SW480 (cell line): ENCODE measurements around the gene HOXA3.

ENCODE experiments used
- DNase-seq: peaks from one replicate; pipeline ENCODE4 v3.0.0-alpha.2; 2016; ENCODE audit warnings: low spot score

Gene HOXA3

GRCh38 chr7:27115221-27116026 lies 37.0 kb downstream of the HOXA3 start:
- DNase-seq = peak; percentile 96

DNA sequence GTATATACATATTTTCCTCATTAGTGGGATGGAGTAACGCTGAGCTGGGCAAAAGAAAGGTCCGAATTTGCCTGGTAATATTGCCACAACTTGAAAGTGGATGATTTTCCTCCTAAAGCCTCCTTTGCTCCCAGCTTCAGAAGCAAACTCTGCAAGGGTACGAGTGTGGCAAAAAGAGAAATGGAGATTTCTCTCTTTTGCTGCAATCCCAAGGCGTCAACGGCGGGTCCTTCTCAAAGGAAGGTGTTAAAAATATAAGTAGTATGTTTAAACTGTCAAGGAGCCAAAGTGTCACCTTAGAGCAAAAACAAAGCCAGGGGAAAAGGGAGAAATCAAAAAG lies 37.5 kb downstream of the HOXA3 start:
- DNase-seq = no peak

DNA sequence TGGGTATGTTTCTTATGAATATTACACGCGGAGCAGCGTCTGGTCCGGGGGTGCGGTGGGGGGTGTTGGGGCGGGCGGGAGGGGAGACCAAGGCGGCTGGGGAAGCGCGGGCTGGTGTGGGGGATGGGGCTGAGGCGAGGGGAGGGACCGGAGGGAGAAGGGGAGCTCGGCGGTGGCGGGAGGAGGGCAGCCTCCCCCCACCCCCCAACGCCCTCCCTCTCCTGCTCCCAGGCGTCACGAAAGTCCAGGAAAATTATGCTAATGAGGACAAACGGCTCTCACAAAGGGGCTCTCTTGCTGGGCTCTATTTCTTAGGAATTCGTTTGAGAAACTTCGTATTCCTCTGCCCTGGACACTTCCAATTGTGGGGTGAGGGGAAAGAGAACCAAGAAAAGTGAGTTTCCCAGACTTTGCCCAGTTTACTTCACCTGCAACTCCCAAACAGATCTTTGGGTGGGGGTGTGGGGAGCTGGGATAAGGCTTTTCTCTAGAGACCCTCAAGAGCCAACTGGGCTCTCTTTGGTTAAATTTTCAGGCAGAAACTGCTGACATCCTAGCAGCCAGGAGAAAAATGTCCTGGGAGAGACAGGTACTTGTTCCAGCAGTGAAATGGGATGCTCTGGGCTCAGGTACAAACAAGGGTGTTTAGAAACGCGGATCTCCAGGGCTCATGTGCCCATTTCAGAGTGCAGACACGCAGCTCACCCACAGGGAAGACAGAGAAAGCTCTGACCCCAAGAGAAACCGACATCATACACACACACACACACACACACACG lies 38.2 kb downstream of the HOXA3 start:
- DNase-seq = no peak

DNA sequence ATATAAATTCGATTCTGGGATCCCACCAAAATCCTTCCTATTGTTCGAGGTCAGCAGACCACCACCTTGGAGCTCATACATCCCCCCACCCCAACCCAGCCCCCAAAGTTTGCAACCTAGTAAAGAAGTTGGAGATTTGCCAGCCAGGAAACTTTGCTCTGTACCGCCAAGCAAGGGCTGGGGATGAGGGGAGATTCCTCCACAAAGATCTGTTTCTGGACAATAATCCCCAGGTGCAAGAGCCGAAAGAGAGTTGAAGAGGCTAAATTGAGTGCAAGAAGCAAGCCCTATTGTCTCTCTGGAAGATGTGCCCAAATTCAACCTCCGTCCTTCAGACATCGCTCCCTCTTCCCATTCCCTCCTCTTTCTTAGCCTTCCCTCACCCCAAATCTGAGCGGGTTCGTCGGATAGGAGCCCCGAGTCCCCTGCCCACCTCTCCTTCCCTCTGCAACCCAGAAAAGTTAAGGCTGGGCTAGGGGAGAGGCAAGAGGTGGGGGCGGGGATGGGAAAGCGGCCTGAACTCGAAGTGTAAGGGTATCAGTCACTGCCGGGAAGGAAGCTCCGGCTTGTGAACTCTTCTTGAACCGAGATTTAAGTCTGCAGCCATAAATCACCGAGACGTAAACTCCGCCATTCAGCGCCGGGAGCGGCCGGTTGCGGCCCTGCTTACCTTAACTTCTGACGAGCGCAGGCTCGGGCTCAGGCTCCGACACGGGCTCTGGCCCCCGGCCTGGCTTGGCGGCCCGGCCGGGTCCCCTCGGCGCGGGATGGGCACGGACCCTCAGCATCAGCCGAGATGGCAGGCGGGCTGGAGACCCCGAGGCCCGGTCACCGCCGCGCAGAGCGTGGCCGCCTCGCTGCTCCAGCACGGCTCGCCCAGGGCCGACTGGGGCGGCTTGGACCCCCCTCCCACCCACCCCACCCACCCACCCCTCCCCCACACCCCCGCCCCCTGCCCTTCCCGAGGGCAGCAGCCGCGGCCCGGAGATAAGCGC lies 39.1 kb downstream of the HOXA3 start:
- no peak for DNase-seq

DNA sequence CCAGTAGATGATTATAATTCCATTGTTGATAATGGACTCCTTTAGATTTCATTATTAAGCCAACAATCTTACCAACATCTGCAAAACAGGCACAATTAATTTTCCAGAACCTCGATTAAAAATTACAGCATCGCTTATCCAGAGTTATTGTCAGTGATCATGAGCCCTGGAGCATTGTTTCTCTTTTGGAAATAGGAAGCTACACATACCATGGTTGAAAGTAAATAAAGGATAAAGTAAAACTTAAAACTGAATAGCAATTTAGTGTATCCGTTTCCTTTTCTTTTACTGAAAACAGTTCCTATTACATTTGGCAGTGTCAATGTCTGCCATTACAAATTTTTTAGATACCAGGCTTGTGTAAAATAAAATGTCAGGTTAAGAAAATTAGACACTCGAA lies 40.0 kb downstream of the HOXA3 start:
- DNase-seq = no peak

- DNase-seq = no peak
These were observed 40.6 kb downstream of the HOXA3 start for GRCh38 chr7:27111751-27112277.

DNA sequence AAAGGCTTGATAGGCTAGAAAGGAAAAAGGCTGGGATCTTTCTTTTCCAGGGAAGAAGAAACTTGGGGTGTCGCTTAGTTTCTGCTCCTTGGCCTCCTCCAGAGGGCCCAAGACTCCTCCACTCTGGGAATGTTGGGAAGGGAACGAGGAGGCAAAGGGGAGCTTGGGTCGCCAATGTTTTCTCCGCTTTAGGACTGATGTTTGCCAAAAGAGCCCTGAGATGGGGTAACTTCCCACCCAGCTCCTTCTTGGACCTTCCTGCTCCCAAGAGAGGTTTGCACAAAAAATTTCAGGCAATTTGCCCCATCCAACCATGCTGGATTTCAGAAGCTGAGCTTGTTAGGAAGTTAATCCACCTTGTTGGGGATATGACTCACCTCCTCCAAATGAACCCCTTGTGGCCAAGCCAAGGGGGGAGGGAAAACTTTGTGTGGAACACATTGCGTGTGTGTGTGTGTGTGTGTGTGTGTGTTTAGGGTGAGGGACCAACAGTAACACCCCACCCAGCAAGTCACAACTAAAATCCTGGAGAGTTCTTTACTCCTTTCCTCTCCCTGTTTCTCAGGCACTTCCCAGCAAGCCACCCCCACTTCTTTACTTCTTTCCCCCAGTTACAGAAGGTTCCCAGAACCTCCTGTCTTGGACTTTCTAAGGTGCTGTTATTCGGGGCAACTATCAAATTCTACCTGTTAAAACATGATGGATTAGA lies 41.2 kb downstream of the HOXA3 start:
- no peak for DNase-seq

DNA sequence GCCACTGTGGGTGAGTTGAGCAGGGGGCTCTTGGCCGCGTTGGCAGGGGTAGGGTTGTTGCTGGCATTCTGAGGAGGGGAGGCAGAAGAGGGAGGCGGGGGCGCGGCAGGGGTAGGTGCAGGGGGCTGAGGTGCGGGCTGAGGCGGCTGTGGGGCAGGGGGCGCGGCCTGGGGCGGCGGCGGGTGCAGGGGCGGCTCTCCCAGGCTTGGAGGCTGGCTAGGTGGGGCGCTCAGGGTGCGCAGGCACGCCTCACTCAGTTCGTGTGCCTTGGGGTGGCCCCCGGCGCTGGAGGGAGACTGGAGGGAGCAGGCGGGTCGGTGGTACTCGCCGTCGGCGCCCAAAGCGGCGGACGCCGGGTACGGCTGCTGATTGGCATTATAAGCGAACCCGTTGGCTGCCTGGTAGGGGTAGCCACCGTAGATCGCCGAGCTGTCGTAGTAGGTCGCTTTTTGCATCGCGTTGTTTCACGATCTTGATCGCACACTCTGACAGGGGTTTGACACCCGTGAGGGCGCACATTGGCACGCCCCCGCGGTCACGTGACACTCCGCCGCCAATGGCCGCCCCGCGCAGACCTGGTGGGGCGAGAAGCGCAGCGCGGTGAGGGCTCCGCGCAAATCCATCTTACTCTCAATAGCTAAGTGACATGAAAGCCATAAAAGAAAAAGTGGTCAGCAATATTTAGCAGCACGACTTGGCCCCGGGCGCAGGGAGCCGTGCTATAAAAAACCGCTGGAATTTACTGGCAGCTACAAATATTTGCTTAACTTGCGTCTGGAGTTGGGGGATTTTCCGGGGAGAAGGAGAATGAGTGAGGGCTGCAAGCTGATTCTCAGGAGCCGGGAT lies 42.0 kb downstream of the HOXA3 start:
- DNase-seq = no peak

GRCh38 chr7:27109466-27110185 lies 42.8 kb downstream of the HOXA3 start:
- no peak for DNase-seq

GRCh38 chr7:27108390-27109127 lies 43.8 kb downstream of the HOXA3 start:
- DNase-seq = no peak

GRCh38 chr7:27107391-27108381 lies 44.7 kb downstream of the HOXA3 start:
- DNase-seq = no peak

- no peak for DNase-seq
These were observed 45.5 kb downstream of the HOXA3 start for GRCh38 chr7:27106901-27107240.

DNA sequence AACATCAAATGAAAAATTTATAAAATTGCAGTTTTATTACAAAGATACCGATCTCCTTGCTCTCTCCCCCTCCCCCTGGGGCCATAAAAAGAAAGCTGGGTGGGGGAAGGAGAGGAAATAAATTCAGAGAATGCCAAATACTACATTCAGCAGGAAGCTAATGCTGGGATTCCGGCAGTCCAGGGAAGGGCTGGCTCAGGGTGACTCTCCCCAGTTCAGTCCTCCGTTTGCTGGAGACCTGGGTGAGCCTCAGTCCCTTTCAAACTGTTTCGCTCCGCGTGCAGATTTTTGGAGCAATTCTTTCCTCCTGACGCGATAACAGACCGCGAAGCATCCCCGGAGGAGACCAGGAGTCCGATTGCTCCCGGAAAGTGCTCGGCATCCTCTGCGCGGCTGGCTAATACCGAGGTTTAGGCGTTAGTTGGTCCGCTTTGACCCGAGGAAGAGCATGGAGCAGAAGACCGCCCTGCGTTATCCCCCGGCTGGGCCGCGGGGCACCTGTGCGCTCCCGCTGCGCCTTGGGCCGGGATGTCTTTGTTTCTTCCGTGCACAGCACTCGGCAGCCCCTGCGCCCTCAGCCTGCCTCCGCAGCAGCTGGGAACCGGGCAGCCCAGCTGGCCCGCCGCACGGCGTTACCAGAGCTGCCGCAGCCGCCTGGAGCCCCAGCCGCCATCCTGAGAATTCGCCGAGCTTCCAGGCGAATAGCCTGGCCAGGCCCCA lies 46.0 kb downstream of the HOXA3 start:
- DNase-seq = no peak

DNA sequence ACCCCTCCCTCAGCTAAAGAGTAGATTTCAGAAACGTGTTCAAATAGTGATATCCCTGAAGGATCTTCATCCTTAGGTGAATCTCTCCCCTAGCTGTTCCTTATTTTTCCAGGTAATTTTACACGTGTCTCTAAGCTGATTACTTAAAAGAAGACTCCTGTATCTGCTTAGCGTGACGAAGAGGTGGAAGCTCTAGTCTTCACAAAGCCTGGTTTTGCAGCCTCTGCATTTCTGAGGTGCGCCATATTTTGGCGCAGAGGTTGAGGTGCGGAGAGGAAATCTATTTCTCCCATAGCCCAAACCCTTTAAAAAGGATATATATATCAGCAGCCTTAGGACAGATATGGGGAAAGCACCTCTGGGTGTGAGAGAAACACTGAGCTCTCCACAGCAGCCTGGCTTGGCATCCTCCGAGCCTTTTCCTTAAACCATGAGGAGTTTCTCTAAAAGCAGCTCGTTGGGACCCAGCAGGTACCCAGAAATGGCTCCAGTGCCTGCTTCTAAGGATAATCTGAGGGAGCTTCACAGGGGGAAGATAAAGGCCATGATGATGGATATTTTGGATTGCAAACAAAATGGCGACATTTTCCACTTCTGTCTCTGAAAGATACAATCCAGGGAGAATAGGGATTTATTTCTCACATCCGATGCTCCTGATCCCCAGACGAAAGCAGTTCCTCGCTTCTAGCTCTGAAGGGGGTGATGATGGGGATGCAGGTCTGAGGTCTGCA lies 46.9 kb downstream of the HOXA3 start:
- no peak for DNase-seq

DNA sequence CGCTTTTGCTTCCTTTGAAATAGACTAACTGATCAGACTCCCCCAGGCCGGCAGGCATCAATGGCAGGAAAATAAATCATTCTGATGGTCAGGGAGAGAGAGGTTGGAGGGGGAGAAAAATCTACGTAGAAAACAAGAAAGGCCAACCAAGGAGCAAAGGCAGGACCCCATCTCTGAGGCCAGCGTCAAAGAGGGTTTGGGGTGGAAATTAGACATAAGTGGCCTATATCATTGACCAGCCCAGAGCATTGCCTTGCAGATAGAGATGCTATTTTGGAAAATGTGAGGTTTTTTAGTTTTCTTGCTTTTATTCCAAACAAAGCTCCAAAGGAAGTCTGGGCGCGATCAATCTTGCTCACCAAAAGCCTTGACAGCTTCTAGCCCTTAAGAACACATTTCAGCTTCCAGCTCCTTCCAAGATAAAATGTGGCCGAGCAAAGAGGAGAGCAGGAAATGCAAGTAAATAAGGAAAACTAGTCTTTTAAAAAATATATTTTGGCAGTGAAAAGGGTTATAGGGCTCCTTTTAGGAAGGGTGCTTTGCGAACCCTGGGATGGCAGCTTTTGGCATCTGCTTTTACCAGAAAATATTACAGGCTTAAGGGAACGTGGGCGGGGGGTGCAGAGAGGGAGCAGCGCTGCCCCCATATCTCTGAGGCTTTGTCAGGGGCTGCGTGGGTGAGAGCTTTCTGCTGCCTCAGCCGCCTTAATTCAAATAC lies 47.9 kb downstream of the HOXA3 start:
- no peak for DNase-seq
